22Rv1 (cell line): ENCODE data around the gene STRIP1.

ENCODE experiments used
- H3K27ac ChIP-seq: fragments of 450-650 bp; 2 replicates; pipeline ENCODE4 v1.5.1; 2017
- CTCF ChIP-seq: fragments of 450-650 bp; IDR thresholded peaks from 2 replicates; pipeline ENCODE4 v1.5.1; 2017; ENCODE audit warnings: mild to moderate bottlenecking
- ZFX ChIP-seq: fragments of 450-650 bp; IDR thresholded peaks from 2 replicates; pipeline ENCODE4 v1.6.1; 2017; ENCODE audit warnings: antibody characterized with exemption, borderline replicate concordance

STRIP1 gene

GRCh38 chr1:110034040-110034450, 379 bp upstream of the STRIP1 start:
- peak overlapping the region; percentile 62 for H3K27ac ChIP-seq
- TF ChIP-seq CTCF: no peak
- TF ChIP-seq ZFX: no peak

GRCh38 chr1:110035236-110035752, 870 bp downstream of the STRIP1 start:
- TF ChIP-seq CTCF (no peak), ZFX (no peak)
- peak overlapping the region; percentile 62 for H3K27ac ChIP-seq

- TF ChIP-seq ZFX: no peak
- TF ChIP-seq CTCF: no peak
- H3K27ac ChIP-seq: no peak overlapping the region
Measured at GRCh38 chr1:110038271-110038670, 3.8 kb downstream of the STRIP1 start.

- TF ChIP-seq ZFX: no peak
- no peak for TF ChIP-seq CTCF
- no peak overlapping the region for H3K27ac ChIP-seq
Measured at GRCh38 chr1:110039641-110040040, 5.2 kb downstream of the STRIP1 start.

- H3K27ac ChIP-seq: no peak overlapping the region
- TF ChIP-seq CTCF (no peak), ZFX (no peak)
Measured at GRCh38 chr1:110040548-110040947, 6.1 kb downstream of the STRIP1 start.

- no peak overlapping the region for H3K27ac ChIP-seq
- no peak for TF ChIP-seq ZFX
- TF ChIP-seq CTCF: no peak
Measured at GRCh38 chr1:110043016-110043415, 8.6 kb downstream of the STRIP1 start.

- TF ChIP-seq CTCF: no peak; the same call in 1 of the 2 replicates
- TF ChIP-seq ZFX: no peak
- no peak overlapping the region for H3K27ac ChIP-seq
Measured at GRCh38 chr1:110047463-110047862, 13.0 kb downstream of the STRIP1 start.
